CD4-positive, alpha-beta T cell treated with Interleukin-4 for 1 hour (primary cell): ENCODE results near the gene MPHOSPH10.
"Not testable (repeated sequence)": the region's sequence is repeated elsewhere in the genome, so short reads cannot be mapped to it uniquely, and the experiment has no call there.

Experiments used
- DNase-seq, 2 donors: peaks; one replicate each; pipeline ENCODE4 v3.0.0-alpha.2; 2020 to 2022

The MPHOSPH10 gene

DNA sequence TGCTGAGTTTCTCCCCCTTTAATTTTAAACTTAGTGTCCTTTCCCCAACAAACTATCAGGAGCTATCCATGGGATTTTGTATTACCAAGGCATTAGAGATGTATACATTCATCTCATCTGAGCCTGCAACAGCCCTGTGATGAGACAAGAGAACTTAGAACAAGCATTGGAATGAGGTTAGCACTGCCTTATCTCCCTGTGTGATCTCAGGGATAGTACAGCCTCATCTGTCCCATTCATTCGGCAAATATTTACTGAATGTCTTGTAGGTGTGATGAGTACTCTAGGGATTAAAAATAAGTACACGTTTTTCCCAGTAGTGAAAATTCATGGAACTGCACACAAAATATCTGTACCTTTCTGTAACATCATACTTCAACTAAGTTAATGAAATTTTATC lies 50.9 kb downstream of the MPHOSPH10 start:
- DNase-seq = no peak

- not testable (repeated sequence) for DNase-seq
Measured at GRCh38 chr2:71183306-71184115, 53.1 kb downstream of the MPHOSPH10 start.

GRCh38 chr2:71186973-71187372 lies 56.5 kb downstream of the MPHOSPH10 start:
- no peak for DNase-seq

DNA sequence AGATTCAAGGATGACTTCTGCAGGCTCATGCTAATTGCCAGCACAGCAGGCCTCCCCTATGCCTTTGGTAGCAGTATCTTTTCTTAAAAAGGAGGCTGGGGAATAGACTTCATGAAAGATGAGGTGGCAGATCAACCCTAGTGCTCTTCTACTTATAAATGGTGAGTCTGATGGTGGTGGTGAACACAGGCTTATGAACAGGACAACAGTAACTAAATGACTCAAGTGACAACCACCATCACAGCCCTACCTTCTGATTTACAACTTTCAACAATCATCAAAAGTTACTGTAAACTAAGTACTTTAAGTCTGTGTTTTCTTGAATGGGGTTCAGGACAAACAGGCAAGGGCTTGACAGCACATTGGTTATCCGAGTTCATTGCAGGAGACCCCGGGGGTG lies 57.2 kb downstream of the MPHOSPH10 start:
- no peak for DNase-seq

DNA sequence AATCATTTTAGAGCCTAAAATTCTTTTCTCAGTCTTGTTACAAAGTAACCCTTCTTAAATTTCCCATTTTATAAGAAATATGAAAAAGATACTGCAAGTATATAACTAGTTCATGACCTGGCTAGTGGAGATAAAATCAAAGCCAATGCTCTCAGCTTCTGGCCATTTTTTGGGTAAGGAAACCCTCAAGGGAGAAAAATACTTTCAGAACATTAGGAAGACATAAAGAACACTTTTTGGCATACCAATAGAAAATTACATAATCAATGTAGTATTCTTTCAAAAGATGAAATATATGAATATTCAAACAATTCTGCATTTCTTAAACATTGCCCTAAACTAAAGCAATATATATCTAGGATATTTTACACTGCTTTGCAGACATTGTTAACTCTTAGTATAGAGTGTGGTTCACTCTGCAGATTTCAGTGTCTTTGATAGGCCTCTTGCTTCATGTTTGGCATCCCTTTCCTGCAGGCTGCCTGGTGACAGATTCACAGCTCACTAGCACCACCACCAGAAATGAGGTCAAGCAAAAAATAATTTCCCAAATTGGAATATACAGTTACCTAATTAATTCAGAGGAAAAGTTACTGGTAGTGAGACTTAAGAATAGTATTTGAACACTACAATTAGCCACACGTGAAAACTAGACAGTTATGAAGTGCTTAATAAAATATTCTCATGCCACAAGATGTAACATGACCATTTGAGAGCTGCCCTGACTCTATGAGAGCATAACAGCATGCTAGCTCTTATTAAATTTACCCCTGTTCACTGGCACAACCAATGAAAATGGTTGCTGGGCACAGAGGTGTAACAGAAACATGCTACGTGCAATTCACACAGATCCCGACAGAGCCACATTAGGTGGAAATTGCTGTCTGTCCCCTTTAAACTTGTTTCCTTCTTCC lies 60.5 kb downstream of the MPHOSPH10 start:
- no peak for DNase-seq

DNA sequence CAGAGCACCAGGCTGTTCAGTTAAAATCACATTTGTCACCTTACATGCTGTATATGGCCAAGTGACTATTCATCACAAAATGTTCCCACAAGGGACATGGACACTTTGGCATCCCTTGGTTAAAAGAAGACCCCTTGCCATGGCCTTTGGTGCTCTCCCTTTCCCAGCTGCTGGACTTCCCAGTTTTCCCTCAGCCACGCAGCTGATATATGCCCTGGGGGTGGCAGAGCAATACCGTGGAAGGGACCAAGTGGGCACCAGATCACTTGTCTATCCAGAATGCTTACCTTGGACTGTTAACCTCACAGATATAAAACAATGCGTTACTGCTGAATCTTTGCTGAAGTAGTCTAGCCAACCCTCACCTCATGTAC lies 61.1 kb downstream of the MPHOSPH10 start:
- DNase-seq = no peak
